KMS-11 (cell line): Measurements from ENCODE around the gene HOTAIR.

Experiments
- H2AFZ ChIP-seq: fragments of 200-600 bp; sonication (generic); 2 replicates; pipeline ENCODE4 v1.6.1; 2016; ENCODE audit warnings: antibody characterized with exemption, mixed run types, low read depth
- H3K27ac ChIP-seq: fragments of 200-600 bp; sonication (generic); 2 replicates; pipeline ENCODE4 v1.6.1; 2016; ENCODE audit warnings: mild to moderate bottlenecking, mixed run types
- H3K27me3 ChIP-seq: fragments of 200-600 bp; sonication (generic); 2 replicates; pipeline ENCODE4 v1.6.1; 2017; ENCODE audit warnings: mild to moderate bottlenecking, low read depth, mixed run types, moderate library complexity; ENCODE audit not compliant: insufficient read depth
- H3K36me3 ChIP-seq: fragments of 200-600 bp; sonication (generic); 2 replicates; pipeline ENCODE4 v1.6.1; 2017; ENCODE audit warnings: mild to moderate bottlenecking, mixed run types; ENCODE audit not compliant: insufficient read depth
- H3K4me1 ChIP-seq: fragments of 200-600 bp; sonication (generic); 2 replicates; pipeline ENCODE4 v1.6.1; 2016; ENCODE audit warnings: mild to moderate bottlenecking, low read depth, mixed run types; ENCODE audit not compliant: poor library complexity, severe bottlenecking
- H3K4me2 ChIP-seq: fragments of 200-600 bp; sonication (generic); 2 replicates; pipeline ENCODE4 v1.7.0; 2016; ENCODE audit warnings: mild to moderate bottlenecking, mixed run types
- H3K4me3 ChIP-seq: fragments of 200-600 bp; sonication (generic); IDR thresholded peaks from 2 replicates; pipeline ENCODE4 v1.6.1; 2017; ENCODE audit warnings: low read depth, low read length, mixed read lengths; ENCODE audit not compliant: insufficient read depth
- H3K79me2 ChIP-seq: fragments of 200-600 bp; sonication (generic); 2 replicates; pipeline ENCODE4 v1.6.1; 2016; ENCODE audit warnings: low read depth, mixed run types; ENCODE audit not compliant: insufficient read depth
- H3K9ac ChIP-seq: fragments of 200-600 bp; sonication (generic); 2 replicates; pipeline ENCODE4 v1.6.1; 2016; ENCODE audit warnings: mild to moderate bottlenecking, mixed run types
- H4K20me1 ChIP-seq: fragments of 200-600 bp; sonication (generic); 2 replicates; pipeline ENCODE4 v1.6.1; 2016; ENCODE audit warnings: mild to moderate bottlenecking, mixed run types; ENCODE audit not compliant: insufficient read depth
- CTCF ChIP-seq: fragments of 200-600 bp; sonication (generic); conservative IDR thresholded peaks from 2 replicates; pipeline ENCODE4 v1.6.1; 2017; ENCODE audit warnings: low read depth, mild to moderate bottlenecking, antibody characterized with exemption, low read length, moderate library complexity, mixed read lengths

HOTAIR gene

GRCh38 chr12:54003625-54004024 lies 28.9 kb upstream of the HOTAIR start:
- Histone ChIP-seq H2AFZ (no peak overlapping the region), H3K9ac (no peak overlapping the region), H3K4me1 (peaks cover 19% of the 10 kb centered on the region), H3K4me2 (no peak overlapping the region), H3K27ac (no peak overlapping the region), H4K20me1 (no peaks in the 10 kb centered on the region), H3K36me3 (no peaks in the 10 kb centered on the region), H3K4me3 (no peak overlapping the region), H3K27me3 (peaks cover 99% of the 10 kb centered on the region), H3K79me2 (no peaks in the 10 kb centered on the region)
- TF ChIP-seq CTCF: no peak

GRCh38 chr12:54002915-54003389 lies 28.2 kb upstream of the HOTAIR start:
- Histone ChIP-seq H3K4me1 (peaks cover 19% of the 10 kb centered on the region), H3K9ac (no peak overlapping the region), H3K4me2 (no peak overlapping the region), H3K36me3 (no peaks in the 10 kb centered on the region), H4K20me1 (no peaks in the 10 kb centered on the region), H2AFZ (no peak overlapping the region), H3K27ac (no peak overlapping the region), H3K79me2 (no peaks in the 10 kb centered on the region), H3K27me3 (peaks cover 99% of the 10 kb centered on the region), H3K4me3 (no peak overlapping the region)
- no peak for TF ChIP-seq CTCF

GRCh38 chr12:54002278-54002914 lies 27.6 kb upstream of the HOTAIR start:
- H3K79me2 ChIP-seq: no peaks in the 10 kb centered on the region
- H3K4me2 ChIP-seq: no peak overlapping the region
- no peak overlapping the region for H3K9ac ChIP-seq
- no peak overlapping the region for H3K4me3 ChIP-seq
- no peaks in the 10 kb centered on the region for H3K36me3 ChIP-seq
- no peaks in the 10 kb centered on the region for H4K20me1 ChIP-seq
- TF ChIP-seq CTCF: no peak
- H3K4me1 ChIP-seq: peaks cover 19% of the 10 kb centered on the region
- peaks cover 99% of the 10 kb centered on the region for H3K27me3 ChIP-seq
- H3K27ac ChIP-seq: no peak overlapping the region
- H2AFZ ChIP-seq: no peak overlapping the region

GRCh38 chr12:54001283-54002187 lies 26.8 kb upstream of the HOTAIR start:
- Histone ChIP-seq H3K4me1 (peaks cover 18% of the 10 kb centered on the region), H3K9ac (no peak overlapping the region), H3K4me2 (no peak overlapping the region), H3K36me3 (no peaks in the 10 kb centered on the region), H4K20me1 (no peaks in the 10 kb centered on the region), H2AFZ (no peak overlapping the region), H3K4me3 (no peak overlapping the region), H3K27ac (no peak overlapping the region), H3K27me3 (peaks cover 99% of the 10 kb centered on the region), H3K79me2 (no peaks in the 10 kb centered on the region)
- no peak for TF ChIP-seq CTCF
